Activated CD4-positive, alpha-beta T cell treated with anti-CD3 and anti-CD28 coated beads for 48 hours (primary cell): ENCODE results near the gene PRRC2C.

ENCODE experiments used
- DNase-seq: peaks from one replicate; pipeline ENCODE4 v3.0.0-alpha.2; 2020

PRRC2C gene

DNA sequence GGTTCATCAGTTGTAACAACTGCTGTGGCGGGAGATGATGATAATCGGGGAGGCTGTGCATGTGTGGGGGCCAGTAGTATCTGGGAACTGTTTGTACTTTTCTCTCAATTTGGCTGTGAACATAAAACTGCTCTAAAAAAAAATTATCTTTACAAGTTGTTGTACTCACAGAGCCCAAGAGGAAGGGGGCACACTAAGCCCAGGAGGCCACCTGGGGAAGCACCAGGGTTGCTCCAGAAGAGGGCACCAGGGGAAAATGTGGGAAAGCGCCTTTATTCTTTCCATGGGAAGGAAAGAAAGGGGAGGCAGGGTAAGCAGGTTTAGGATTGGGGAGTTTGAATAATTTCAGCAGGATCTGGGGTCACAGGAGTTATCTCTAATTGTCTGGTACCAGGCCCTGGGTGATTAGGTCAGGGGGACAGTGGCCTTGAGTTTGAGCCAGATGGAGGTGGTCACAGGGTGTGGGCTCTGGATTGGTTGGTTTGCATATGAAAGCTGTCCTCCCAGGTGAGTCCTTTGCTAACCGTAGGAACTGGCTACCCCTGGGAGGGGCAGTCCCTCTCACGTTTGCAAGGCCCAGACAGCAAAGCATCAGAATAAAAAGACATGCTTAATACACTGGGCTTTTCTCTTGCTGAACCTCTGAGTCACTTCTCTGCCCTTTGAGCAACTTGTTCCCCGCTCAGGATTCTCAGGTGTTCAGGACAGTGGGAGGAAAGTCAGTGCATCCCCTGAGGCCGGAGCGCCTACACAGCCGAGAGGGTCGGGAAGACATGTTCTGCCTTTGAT is 155.9 kb downstream of the PRRC2C start:
- DNase-seq = no peak

DNA sequence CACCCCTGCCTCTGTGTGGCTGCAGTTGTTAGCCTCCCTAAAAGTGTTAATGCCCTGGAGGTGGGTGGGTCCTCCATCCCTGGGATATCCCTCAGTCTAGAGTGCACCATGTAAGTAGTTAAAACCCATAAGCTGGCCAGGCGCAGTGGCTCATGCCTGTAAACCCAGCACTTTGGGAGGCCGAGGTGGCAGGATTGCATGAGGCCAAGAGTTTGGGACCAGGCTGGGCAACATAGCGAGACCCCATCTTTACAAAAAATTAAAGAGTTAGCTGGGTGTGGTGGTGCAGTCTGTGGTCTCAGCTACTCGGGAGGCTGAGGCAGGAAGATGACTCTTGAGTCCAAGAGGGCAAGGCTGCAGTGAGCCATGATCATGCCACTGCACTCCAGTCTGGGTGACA is 156.9 kb downstream of the PRRC2C start:
- DNase-seq = no peak
